Endodermal cell (in vitro differentiated cells): ENCODE results near the gene NFE2L2. TPM values are rescaled to one million over a fixed set of nuclear protein-coding genes. Genes with fewer than 3 reads are reported as not detected.

ENCODE experiments used
- DNase-seq: peaks from one replicate; pipeline ENCODE4 v3.0.0-alpha.2; 2017
- H3K27ac ChIP-seq: 2 replicates; pipeline ENCODE4 v1.5.1; 2013; ENCODE audit warnings: mild to moderate bottlenecking, low read depth, low read length, moderate library complexity
- H3K27me3 ChIP-seq: 2 replicates; pipeline ENCODE4 v1.6.1; 2013; ENCODE audit warnings: mild to moderate bottlenecking, low read length, moderate library complexity; ENCODE audit not compliant: insufficient read depth, control insufficient read depth, poor library complexity, severe bottlenecking
- H3K36me3 ChIP-seq: 2 replicates; pipeline ENCODE4 v1.7.0; 2013; ENCODE audit warnings: mild to moderate bottlenecking, low read length, moderate library complexity; ENCODE audit not compliant: control insufficient read depth, insufficient read depth
- H3K4me1 ChIP-seq: one replicate; pipeline ENCODE4 v1.7.0; 2013; ENCODE audit warnings: low read length; ENCODE audit not compliant: control insufficient read depth, insufficient read depth
- H3K4me3 ChIP-seq: 2 replicates; pipeline ENCODE4 v1.5.1; 2013; ENCODE audit warnings: mild to moderate bottlenecking, low read length, moderate library complexity
- H3K9ac ChIP-seq: 2 replicates; pipeline ENCODE4 v1.6.1; 2013; ENCODE audit warnings: mild to moderate bottlenecking, low read length, moderate library complexity; ENCODE audit not compliant: poor library complexity, severe bottlenecking; ENCODE audit errors: extremely low read depth
- H3K9me3 ChIP-seq: 2 replicates; pipeline ENCODE4 v1.6.1; 2013; ENCODE audit warnings: mild to moderate bottlenecking, low read length, moderate library complexity; ENCODE audit not compliant: control insufficient read depth
- H3K27ac Mint-ChIP-seq: 2 replicates; pipeline ENCODE4 v1.8.0; 2020; ENCODE audit warnings: mixed read lengths
- H3K27me3 Mint-ChIP-seq: 2 replicates; pipeline ENCODE4 v1.8.0; 2021; ENCODE audit warnings: mild to moderate bottlenecking, mixed read lengths; ENCODE audit not compliant: insufficient read depth
- H3K36me3 Mint-ChIP-seq: 2 replicates; pipeline ENCODE4 v1.8.0; 2020; ENCODE audit warnings: low read depth, mixed read lengths
- H3K4me1 Mint-ChIP-seq: 2 replicates; pipeline ENCODE4 v1.8.0; 2020; ENCODE audit warnings: mixed read lengths
- H3K4me3 Mint-ChIP-seq: 2 replicates; pipeline ENCODE4 v1.8.0; 2020; ENCODE audit warnings: mild to moderate bottlenecking, moderate library complexity, mixed read lengths
- H3K9me3 Mint-ChIP-seq: 2 replicates; pipeline ENCODE4 v1.8.0; 2020; ENCODE audit warnings: mild to moderate bottlenecking, mixed read lengths
- WGBS, 2 experiments: methylation state at CpG; one replicate each; pipeline versions ENCODE4 v1.1.5 to v1.1.7; 2013; ENCODE audit warnings: missing lambda C conversion rate in 2 of 2, mixed read lengths in 1 of 2; ENCODE audit not compliant: insufficient coverage in 1 of 2, insufficient read length in 1 of 2; 5-methylcytosine and 5-hydroxymethylcytosine counted together
- total RNA-seq, 2 donors: library from RNA; stranded (reverse); fragmentation: NEBNext Ultra II Directional in 1 of 2; extraction: Animal tissue kit (Norgen Biotek cat#: 25700) in 1 of 2; gene quantifications; 2 replicates in 1 of 2; 3 replicates in 1 of 2; pipeline ENCODE4 v1.2.1, GENCODE V29; 2021
- TF ChIP-seq, protein P1 (sequence below): fragments of 200-600 bp; sonication (generic); conservative IDR thresholded peaks from 2 replicates; pipeline ENCODE4 v1.5.0; 2021; ENCODE audit warnings: antibody characterized with exemption, mild to moderate bottlenecking

NFE2L2 gene
- total RNA-seq, 2 donors from 2014 or later: 59.0 to 59.1 TPM

DNA sequence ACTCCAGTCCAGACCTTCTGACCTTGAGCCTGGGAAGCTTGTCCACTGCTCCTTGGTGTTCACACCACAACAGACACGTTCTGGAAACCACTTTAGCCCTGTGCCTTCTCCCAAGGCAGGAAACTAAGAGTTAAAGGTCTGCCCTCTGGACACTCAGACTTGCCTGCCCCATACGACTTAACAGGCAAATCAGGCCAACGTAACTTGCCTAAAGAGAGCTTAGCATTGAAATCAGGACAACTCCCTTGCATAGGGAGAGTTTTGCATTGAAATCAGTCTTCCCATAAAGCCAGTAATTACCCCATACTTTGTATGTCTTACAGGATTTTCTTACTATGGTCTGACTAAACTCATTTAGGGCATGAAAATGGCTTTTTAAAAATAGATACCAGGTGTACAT, 18.5 kb downstream of the NFE2L2 start:
- H3K27me3 ChIP-seq: no peaks in the 10 kb centered on the region
- Mint-ChIP-seq H3K9me3 (no peaks in the 10 kb centered on the region), H3K4me1 (peaks cover 38% of the 10 kb centered on the region), H3K27ac (peak overlapping the region; percentile 80), H3K36me3 (peaks cover 10% of the 10 kb centered on the region), H3K4me3 (no peak overlapping the region), H3K27me3 (no peaks in the 10 kb centered on the region)
- TF ChIP-seq, protein P1, sequence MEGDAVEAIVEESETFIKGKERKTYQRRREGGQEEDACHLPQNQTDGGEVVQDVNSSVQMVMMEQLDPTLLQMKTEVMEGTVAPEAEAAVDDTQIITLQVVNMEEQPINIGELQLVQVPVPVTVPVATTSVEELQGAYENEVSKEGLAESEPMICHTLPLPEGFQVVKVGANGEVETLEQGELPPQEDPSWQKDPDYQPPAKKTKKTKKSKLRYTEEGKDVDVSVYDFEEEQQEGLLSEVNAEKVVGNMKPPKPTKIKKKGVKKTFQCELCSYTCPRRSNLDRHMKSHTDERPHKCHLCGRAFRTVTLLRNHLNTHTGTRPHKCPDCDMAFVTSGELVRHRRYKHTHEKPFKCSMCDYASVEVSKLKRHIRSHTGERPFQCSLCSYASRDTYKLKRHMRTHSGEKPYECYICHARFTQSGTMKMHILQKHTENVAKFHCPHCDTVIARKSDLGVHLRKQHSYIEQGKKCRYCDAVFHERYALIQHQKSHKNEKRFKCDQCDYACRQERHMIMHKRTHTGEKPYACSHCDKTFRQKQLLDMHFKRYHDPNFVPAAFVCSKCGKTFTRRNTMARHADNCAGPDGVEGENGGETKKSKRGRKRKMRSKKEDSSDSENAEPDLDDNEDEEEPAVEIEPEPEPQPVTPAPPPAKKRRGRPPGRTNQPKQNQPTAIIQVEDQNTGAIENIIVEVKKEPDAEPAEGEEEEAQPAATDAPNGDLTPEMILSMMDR: no peak
- WGBS, 2 experiments: 56 to 83% methylated on average over 1 to 3 of the region's 3 CpGs
- no peak overlapping the region for H3K4me3 ChIP-seq
- peaks cover 8% of the 10 kb centered on the region for H3K4me1 ChIP-seq
- H3K27ac ChIP-seq: no peak overlapping the region
- H3K36me3 ChIP-seq: peaks cover 9% of the 10 kb centered on the region
- no peak overlapping the region for H3K9ac ChIP-seq
- no peak for DNase-seq
- H3K9me3 ChIP-seq: no peaks in the 10 kb centered on the region

DNA sequence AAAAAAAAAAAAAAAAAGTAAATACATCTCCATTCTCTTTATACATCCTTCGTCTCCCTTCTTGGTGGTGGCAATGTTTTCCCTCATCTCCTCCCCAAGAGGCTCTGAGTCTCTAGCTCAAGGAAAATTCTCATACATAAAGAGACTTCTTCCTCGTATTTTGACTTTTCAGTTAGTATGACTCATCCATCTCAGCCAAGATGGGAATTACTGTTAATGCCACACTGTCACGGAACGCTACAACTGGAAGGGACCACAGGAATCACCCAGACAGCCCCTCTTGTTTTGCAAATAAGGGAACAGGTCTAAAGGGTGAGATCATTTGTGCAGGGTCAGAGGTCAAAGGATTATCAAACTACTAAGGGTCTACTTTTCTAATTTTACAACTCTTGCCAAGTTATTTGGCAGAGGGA, 19.5 kb downstream of the NFE2L2 start:
- H3K9me3 ChIP-seq: no peaks in the 10 kb centered on the region
- peak overlapping the region; percentile 75 for H3K27ac Mint-ChIP-seq
- no peak overlapping the region for H3K4me3 Mint-ChIP-seq
- H3K27ac ChIP-seq: no peak overlapping the region
- H3K9me3 Mint-ChIP-seq: no peaks in the 10 kb centered on the region
- H3K4me1 ChIP-seq: peaks cover 8% of the 10 kb centered on the region
- peaks cover 10% of the 10 kb centered on the region for H3K36me3 Mint-ChIP-seq
- DNase-seq: peak; percentile 63
- H3K27me3 Mint-ChIP-seq: no peaks in the 10 kb centered on the region
- H3K4me3 ChIP-seq: no peak overlapping the region
- H3K9ac ChIP-seq: no peak overlapping the region
- TF ChIP-seq, protein P1: no peak
- WGBS, 2 experiments: 80% methylated on average over 2 to 4 of the region's 4 CpGs
- no peaks in the 10 kb centered on the region for H3K27me3 ChIP-seq
- peaks cover 39% of the 10 kb centered on the region for H3K4me1 Mint-ChIP-seq
- H3K36me3 ChIP-seq: peaks cover 9% of the 10 kb centered on the region

DNA sequence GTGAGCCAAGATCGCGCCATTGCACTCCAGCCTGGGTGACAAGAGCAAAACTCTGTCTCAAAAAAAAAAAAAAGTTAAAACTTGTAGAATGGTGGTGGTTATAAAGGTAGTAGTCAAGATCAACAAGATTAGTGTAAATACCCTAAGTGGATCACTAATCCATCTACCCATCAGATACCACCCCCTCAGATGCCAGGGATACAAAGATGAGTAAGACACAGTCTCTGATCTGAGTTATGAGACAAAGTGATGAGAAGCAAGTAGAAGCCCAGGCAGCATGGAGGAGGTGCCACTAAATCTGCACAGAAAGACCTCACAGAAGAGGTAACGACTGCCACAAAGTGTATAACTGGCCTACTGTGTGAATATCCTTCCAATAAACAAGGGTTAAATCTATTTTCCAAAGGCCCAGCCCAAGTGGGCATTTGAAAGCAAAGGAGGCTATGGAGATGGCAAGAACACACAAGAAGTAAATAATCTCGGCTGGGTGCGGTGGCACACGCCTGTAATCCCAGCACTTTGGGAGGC, 20.2 kb downstream of the NFE2L2 start:
- no peak for DNase-seq
- WGBS, 2 experiments: 85 to 93% methylated on average over 3 to 6 of the region's 6 CpGs
- Histone ChIP-seq H3K9ac (no peak overlapping the region), H3K9me3 (no peaks in the 10 kb centered on the region), H3K36me3 (peaks cover 9% of the 10 kb centered on the region), H3K27me3 (no peaks in the 10 kb centered on the region), H3K4me1 (peaks cover 8% of the 10 kb centered on the region), H3K27ac (no peak overlapping the region), H3K4me3 (no peak overlapping the region)
- Mint-ChIP-seq H3K27ac (no peak overlapping the region), H3K9me3 (no peaks in the 10 kb centered on the region), H3K4me3 (no peak overlapping the region), H3K36me3 (peaks cover 10% of the 10 kb centered on the region), H3K27me3 (no peaks in the 10 kb centered on the region), H3K4me1 (peaks cover 39% of the 10 kb centered on the region)
- TF ChIP-seq, protein P1: no peak
